ENCODE results near the gene CEACAM3. TPM values are rescaled to one million over a fixed set of nuclear protein-coding genes. Genes with fewer than 3 reads are reported as not detected.

Gene CEACAM3
- total RNA-seq, 1 experiment from 2014 or later = not detected

- no peak for TF ChIP-seq CTCF (IDR thresholded peaks at IDR 0.05; ENCODE audit: unreplicated experiment)
- CTCF ChIA-PET = interaction anchor here (0.6 to 4.5 kb wide), 2 partner anchors 14 to 277 kb away, joined by 4 to 29 read pairs; no protein-coding TSS in a partner anchor
- Mint-ChIP-seq H3K36me3 (ENCODE audit: insufficient read depth, unreplicated experiment) (no peaks in the 10 kb centered on the region), H3K27ac (ENCODE audit: low read depth, unreplicated experiment) (no peak overlapping the region), H3K9me3 (ENCODE audit: unreplicated experiment) (peaks cover 5% of the 10 kb centered on the region), H3K4me1 (ENCODE audit: insufficient read depth, unreplicated experiment) (no peaks in the 10 kb centered on the region), H3K4me3 (ENCODE audit: unreplicated experiment) (no peak overlapping the region), H3K27me3 (ENCODE audit: insufficient read depth, unreplicated experiment) (peaks cover 54% of the 10 kb centered on the region)
- intact Hi-C loops (cut with micrococcal nuclease) = no loop called here
- BruUV-seq (replicated peaks) = no TSS peak
- DNase-seq (ENCODE audit: unreplicated experiment) = no peak
- POLR2A ChIA-PET = no interaction called here
Measured at GRCh38 chr19:41849067-41849466, 52.7 kb downstream of the CEACAM3 start.

- DNase-seq (ENCODE audit: unreplicated experiment) = no peak
- ChIA-PET CTCF (interaction anchor here (0.5 to 4.5 kb wide), 4 partner anchors 8 to 30 kb away, joined by 4 to 29 read pairs (median 8); no protein-coding TSS in a partner anchor), POLR2A (interaction anchor here (0.6 kb wide), 1 partner anchor 26 kb away, joined by 5 read pairs; no protein-coding TSS in a partner anchor)
- intact Hi-C loops (cut with micrococcal nuclease) = no loop called here
- Mint-ChIP-seq H3K36me3 (ENCODE audit: insufficient read depth, unreplicated experiment) (no peaks in the 10 kb centered on the region), H3K27me3 (ENCODE audit: insufficient read depth, unreplicated experiment) (peaks cover 61% of the 10 kb centered on the region), H3K27ac (ENCODE audit: low read depth, unreplicated experiment) (no peak overlapping the region), H3K4me1 (ENCODE audit: insufficient read depth, unreplicated experiment) (no peaks in the 10 kb centered on the region), H3K4me3 (ENCODE audit: unreplicated experiment) (no peak overlapping the region), H3K9me3 (ENCODE audit: unreplicated experiment) (no peaks in the 10 kb centered on the region)
- no peak for TF ChIP-seq CTCF (IDR thresholded peaks at IDR 0.05; ENCODE audit: unreplicated experiment)
- no TSS peak for BruUV-seq (replicated peaks)
Measured at GRCh38 chr19:41850381-41850780, 54.0 kb downstream of the CEACAM3 start.

GRCh38 chr19:41851456-41851855 is 55.1 kb downstream of the CEACAM3 start:
- Mint-ChIP-seq H3K4me3 (ENCODE audit: unreplicated experiment) (no peak overlapping the region), H3K36me3 (ENCODE audit: insufficient read depth, unreplicated experiment) (no peaks in the 10 kb centered on the region), H3K9me3 (ENCODE audit: unreplicated experiment) (no peaks in the 10 kb centered on the region), H3K4me1 (ENCODE audit: insufficient read depth, unreplicated experiment) (no peaks in the 10 kb centered on the region), H3K27ac (ENCODE audit: low read depth, unreplicated experiment) (no peak overlapping the region), H3K27me3 (ENCODE audit: insufficient read depth, unreplicated experiment) (peaks cover 53% of the 10 kb centered on the region)
- DNase-seq (ENCODE audit: unreplicated experiment) = no peak
- CTCF ChIA-PET = interaction anchor here (0.8 to 4.5 kb wide), 4 partner anchors 11 to 57 kb away, joined by 3 to 29 read pairs (median 6); no protein-coding TSS in a partner anchor
- POLR2A ChIA-PET = no interaction called here
- intact Hi-C loops (cut with micrococcal nuclease) = no loop called here
- BruUV-seq (replicated peaks) = no TSS peak
- no peak for TF ChIP-seq CTCF (IDR thresholded peaks at IDR 0.05; ENCODE audit: unreplicated experiment)

- Mint-ChIP-seq H3K4me3 (ENCODE audit: unreplicated experiment) (no peak overlapping the region), H3K9me3 (ENCODE audit: unreplicated experiment) (no peaks in the 10 kb centered on the region), H3K27me3 (ENCODE audit: insufficient read depth, unreplicated experiment) (peaks cover 51% of the 10 kb centered on the region), H3K36me3 (ENCODE audit: insufficient read depth, unreplicated experiment) (no peaks in the 10 kb centered on the region), H3K27ac (ENCODE audit: low read depth, unreplicated experiment) (no peak overlapping the region), H3K4me1 (ENCODE audit: insufficient read depth, unreplicated experiment) (no peaks in the 10 kb centered on the region)
- intact Hi-C loops (cut with micrococcal nuclease) = no loop called here
- no TSS peak for BruUV-seq (replicated peaks)
- no peak for TF ChIP-seq CTCF (IDR thresholded peaks at IDR 0.05; ENCODE audit: unreplicated experiment)
- CTCF ChIA-PET = interaction anchor here (0.6 to 4.5 kb wide), 3 partner anchors 18 to 545 kb away, joined by 3 to 29 read pairs (median 3); no protein-coding TSS in a partner anchor
- POLR2A ChIA-PET = no interaction called here
- no peak for DNase-seq (ENCODE audit: unreplicated experiment)
Measured at GRCh38 chr19:41853344-41853743, 57.0 kb downstream of the CEACAM3 start.
